Amygdala (tissue), 56 donors: ENCODE measurements around the gene LUC7L2.
"Not testable (repeated sequence)": the region's sequence is repeated elsewhere in the genome, so short reads cannot be mapped to it uniquely, and the experiment has no call there.

Source experiments
- DNase-seq, 56 donors: peaks; one replicate each; lab custom pipeline; 2025; lab: John Stamatoyannopoulos, UW

LUC7L2 gene

DNA sequence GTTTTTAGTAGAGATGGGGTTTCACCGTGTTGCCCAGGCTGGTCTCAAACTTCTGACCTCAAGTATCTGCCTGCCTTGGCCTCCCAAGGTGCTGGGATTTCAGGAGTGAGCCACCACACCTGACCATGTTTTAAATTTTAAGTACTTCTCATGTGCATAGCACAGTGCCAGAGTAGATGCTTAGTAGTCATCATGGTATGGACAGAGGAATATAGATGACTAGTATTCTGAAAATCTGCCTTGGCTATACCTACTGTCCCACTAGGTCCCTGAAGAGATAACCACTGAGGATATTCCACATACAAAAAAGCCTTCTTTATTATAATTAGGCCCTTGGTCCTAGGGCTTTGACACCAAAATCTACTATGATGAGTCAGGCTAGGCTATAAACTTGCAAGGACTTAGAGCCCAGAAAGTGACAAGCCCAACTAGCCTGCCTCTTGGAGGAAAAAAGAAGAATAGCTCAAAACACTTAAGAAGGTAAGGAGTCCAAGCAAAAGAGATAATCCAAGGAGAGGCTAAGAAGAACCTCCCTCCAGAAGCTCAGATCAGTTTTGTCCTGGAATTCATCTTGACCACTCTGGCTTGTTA lies 34.0 kb downstream of the LUC7L2 start:
- no peak for DNase-seq

DNA sequence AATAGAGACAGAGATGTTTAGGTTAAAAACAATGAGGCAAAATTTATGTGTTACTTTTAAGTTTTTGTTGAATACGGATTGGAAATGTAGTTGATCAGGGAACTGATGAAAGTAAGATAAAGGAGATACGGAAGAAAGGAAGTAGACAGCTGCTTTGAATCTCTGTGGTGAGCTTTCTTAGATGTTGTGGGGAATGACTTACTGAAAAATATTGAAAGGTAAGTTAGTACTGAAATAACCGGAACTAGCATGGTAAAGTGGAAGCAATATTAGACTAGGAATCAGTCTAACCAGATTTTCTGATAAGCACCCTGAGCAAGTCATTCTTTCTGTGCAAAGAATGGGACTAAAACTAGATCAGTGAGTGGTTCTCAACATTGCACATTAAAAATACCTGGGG lies 34.8 kb downstream of the LUC7L2 start:
- no peak for DNase-seq

DNA sequence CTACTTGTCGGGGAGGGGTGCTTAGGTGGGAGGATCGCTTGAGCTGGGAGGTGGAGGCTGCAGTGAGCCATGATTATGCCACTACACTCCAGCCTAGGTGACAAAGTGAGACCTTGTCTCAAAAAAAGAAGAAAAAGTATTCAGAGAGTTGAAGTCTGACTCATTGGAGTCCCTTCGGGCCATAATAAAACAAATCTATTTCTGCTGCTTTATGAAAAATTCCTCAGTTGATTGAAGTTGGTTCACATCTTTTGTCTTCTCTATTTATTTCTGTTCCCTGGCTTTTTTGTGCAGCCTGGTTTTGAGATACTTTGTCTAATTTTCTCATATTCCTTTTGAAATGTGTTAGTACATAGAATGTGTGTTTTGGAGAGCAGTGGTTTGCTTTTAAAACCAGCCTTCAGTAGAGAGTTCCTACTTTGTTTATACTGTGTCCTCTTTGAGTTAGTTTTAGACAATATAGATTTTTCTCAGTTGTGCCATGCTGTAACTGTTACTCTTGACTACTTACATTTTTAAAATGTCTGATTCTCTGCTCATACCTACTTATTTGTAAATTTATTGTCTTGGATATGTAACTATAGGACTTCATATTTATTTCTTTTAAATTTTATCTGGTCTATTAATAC lies 36.7 kb downstream of the LUC7L2 start:
- no peak for DNase-seq

DNA sequence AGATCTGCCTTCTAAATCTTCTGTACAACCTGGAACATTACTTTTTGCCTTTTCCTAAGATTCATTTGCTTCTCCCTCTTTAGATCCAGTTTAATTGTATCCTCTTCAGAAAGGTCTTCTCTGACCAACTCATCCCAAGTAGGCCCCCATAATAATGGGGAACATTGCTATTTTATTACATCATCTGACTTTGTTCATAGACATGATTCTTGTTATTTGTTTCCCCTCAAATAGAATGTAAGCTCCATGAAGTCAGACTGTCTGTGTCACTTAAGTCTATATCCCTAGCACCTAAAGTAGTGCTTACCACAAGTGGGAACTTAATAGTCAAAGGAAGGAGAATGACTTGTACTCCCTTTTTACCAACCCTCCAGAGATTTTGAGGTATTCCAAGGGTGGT lies 37.5 kb downstream of the LUC7L2 start:
- DNase-seq, result no peak

DNA sequence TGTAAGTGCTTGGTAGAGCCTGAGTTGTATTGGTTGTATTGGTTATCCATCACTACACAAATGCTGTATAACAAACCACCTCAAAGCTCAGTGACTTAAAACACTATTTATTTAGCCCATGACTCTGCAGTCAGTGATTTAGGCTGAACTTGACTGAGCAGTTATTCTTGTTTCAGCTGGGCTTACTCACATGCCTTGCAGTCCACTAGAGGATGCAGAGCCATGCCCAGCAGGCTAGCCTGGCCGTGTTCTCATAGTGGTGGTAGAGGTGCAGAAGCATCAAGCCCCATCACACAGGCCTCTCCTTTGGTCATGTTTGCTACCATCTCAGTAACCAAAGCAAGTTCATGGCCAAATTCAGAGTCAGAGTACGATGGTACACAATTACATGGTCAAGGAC lies 43.9 kb downstream of the LUC7L2 start:
- DNase-seq, result no peak

DNA sequence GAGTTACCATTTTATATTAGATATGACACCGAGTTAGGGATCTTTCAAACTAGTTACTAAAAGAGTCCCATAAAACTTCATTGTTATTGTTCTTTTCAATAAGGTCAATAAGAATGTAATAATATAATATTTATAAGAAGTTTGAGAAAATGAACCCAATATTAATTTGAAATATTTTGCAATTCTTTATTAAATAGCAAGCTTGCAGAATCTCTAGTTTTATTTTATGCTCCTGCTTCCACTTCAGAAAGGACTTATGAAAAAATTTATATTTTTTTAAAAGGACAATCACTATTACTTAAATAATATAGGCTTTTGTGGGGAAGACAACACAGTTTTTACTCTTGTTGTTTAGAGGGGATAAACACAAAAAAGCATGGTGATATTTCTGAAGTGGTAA lies 47.9 kb downstream of the LUC7L2 start:
- DNase-seq, result no peak

DNA sequence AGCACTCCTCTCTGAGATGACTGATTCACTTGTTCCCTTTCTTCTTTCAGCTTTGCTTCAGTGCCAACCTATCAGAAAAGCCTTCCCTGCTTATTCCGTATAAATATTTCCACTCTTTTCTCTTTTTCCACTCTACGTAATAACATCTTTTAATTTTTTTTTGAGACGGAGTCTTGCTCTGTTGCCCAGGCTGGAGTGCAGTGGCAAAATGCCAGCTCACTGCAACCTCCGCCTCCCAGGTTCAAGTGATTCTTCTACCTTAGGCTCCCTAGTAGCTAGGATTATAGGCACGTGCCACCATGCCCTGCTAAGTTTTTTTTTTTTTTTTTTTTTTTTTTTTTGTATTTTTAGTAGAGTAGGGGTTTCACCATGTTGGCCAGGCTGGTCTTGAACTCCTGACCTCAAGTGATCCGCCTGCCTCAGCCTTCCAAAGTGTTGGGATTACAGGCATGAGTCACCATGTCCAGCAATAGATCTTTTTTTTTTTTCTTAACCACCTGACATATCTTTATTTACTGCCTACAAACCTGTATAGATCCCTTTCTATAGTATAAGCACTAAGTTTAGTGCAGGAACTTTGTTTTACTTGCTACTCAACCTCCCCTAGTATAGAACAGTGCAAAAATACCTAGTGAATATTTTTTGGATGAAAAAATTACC lies 55.2 kb downstream of the LUC7L2 start:
- DNase-seq, result not testable (repeated sequence)

DNA sequence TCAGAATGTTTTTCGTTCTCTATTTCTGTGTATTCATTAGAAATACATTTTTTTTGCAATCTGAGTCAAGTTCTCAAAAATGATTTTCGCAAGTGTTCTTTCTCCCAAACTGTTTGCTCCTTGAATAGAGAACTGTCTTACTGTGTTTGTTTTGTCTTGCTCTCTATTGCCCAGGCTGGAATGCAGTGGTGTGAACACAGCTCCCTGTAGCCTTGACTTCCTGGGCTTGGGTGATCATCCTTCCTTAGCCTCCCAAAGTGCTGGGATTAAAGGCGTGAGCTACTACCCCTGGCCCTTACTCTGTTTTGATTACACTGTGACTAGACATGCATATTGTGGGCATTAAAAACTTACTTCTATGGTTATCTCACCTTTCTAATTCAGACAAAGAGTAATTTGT lies 56.7 kb downstream of the LUC7L2 start:
- DNase-seq, result no peak

DNA sequence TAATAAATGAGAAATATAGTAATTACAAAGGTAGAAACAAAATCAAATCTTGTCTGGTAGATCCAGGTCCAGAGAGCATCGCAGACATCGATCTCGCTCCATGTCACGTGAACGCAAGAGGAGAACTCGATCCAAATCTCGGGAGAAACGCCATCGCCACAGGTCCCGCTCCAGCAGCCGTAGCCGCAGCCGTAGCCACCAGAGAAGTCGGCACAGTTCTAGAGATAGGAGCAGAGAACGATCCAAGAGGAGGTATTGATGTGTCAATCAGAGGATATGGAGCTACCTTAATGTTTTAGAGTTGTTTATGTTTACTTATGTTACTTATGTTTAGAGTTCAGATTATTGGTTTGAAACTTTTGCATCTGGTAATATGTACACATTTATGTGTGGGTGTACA lies 57.8 kb downstream of the LUC7L2 start:
- no peak for DNase-seq

DNA sequence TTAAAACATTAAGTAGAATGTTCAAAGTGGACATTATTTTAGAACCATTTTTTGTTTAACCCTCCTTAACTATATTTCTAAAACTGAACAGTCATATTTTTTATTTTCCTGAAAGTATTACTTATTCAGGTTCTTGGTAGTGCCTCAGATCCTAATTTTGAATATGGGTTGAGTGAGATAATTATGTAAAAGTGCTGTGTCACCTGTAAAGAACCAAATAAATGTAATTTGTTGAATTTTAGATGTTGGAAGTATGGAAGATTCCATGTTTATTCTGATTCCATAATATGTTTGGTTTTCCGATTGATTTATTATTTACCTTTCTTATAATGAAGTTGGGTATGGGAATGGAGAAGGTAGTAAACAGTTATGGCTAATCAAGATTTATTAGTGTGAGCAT lies 61.4 kb downstream of the LUC7L2 start:
- DNase-seq, result no peak

DNA sequence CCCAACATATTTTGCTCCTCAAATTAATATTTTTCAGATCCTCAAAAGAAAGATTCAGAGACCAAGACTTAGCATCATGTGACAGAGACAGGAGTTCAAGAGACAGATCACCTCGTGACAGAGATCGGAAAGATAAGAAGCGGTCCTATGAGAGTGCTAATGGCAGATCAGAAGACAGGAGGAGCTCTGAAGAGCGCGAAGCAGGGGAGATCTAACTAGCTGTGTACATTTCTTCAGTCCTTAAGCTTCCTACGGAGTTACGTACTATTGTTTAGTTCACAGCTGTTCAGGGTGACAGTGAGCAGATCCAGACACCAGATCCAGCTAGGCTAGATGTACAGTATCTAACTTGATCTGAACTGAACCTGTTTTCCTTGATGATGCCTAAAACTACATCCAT lies 62.4 kb downstream of the LUC7L2 start:
- peak in 1 of 56 donors; percentile 9 for DNase-seq

DNA sequence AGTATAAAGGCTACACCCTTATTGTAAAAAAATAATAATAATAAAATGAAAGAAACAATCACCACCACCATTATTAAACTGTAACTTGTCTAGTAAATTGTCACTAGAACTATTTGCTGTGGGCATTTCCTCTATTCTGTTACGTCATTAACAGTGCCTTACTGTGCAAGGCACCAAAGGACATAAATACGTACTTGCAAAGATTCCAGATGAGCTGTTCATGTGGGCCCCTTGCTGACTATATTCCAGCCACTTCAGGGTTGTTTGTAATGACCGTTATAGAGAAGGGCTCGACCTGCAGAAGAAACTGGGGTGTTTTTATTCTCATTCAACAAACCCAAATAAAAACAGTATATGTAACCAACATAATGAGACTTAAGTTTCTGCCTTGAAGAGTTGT lies 63.4 kb downstream of the LUC7L2 start:
- DNase-seq, result peak in 5 of 56 donors; percentile 12 to 30 (median 24)

DNA sequence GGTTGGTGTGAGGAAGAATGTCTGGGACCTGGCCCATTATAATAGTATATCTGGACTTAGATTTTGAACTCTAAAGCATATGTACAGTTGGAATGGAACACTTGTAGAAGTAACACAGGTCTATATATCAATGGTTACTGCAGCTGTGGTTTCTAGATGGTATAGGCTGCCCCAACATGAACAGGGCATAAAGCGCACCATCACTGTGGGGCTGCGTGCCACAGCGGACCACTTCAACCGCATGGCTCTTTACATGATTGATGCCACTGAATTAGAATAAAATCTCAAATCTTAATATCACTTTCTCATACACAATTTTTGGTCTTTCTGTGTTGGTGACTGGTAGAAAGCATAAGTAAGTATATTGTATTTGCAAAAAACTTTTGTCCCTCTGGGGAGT lies 64.3 kb downstream of the LUC7L2 start:
- no peak for DNase-seq

DNA sequence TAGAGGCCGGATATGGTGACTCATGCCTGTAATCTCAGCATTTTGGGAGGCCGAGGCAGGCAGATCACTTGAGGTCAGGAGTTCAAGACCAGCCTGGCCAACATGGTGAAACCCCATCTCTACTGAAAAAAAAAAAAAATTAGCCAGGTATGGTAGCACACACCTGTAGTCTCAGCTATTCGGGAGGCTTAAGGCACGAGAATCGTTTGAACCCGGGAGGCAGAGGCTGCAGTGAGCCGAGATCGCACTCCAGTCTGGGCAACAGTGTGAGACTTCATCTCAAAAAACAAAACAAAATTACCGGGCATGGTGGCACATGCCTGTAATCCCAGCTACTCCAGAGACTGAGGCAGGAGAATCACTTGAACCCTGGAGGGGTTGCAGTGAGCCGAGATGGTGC lies 66.0 kb downstream of the LUC7L2 start:
- not testable (repeated sequence) for DNase-seq

DNA sequence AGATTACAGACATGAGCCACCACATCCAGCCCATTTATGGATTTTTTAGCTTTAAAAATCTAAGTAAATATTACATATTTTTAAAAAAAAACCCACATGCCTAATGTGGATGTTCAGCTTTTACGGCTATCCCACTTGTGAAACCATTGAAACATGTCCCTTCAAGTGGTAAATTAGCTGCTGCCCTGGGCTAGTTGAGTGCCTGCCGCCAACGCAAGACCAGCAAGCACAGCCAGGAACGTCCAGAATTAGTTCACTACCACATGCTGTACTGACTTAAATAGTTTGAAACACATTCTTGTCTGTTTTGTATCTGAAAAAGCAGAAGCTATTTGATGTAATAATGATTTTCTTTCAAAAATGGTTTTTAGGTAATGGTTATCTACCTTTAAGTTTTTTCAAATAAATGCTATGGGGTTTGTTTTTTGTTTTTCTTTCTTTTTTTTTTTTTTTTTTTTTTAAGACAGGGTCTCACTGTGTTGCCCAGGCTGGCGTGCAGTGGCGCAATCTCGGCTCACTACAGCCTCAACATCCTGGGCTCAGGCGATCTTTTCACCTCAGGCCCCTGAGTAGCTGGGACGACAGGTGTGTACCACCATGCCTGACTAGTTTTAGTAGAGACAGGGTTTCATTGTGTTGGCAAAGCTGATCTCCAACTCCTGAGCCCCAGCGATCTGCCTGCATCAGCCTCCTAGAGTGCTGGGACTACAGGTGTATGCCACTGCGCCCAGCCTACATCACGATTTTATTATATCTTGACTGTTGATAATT lies 66.7 kb downstream of the LUC7L2 start:
- DNase-seq, result peak in 4 of 56 donors; percentile 7 to 39 (median 25)

DNA sequence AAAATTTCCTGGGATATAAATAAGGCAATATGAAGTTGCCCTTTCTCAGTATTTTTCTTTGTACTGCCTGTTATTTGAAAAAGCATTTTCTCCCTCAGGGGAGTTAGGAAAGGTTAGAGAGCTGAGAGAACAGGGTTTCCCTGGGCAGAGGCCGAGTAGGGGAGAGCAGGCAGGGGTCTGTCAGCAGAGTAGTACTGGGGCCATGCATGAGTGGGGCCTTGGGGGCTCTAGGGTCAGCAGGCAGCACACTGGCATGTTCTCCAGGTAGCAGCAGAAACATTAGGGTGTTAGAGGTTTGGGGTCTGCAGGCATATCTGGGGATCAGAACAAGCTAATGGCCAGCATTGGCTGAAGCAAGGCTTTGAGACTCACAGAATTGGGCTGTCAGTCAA lies 67.3 kb downstream of the LUC7L2 start:
- no peak for DNase-seq

DNA sequence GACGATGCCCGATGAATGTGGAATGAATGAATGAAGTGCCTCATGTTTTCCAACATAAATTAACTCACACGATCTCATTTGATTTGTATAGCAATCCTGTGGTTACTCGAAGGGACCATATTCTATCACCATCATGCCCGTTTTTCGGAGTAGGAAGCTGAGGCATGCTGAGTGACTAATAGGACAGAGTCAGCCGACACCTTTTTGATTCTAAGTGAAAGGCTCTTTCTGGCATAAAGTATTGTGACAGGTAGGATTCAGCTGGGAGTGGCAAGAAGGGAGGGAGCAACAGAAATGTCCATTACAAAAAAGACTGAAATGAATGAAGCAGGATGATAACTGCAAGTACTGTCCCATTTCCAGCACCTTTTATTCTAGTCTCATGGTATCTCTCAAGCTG lies 68.1 kb downstream of the LUC7L2 start:
- no peak for DNase-seq

DNA sequence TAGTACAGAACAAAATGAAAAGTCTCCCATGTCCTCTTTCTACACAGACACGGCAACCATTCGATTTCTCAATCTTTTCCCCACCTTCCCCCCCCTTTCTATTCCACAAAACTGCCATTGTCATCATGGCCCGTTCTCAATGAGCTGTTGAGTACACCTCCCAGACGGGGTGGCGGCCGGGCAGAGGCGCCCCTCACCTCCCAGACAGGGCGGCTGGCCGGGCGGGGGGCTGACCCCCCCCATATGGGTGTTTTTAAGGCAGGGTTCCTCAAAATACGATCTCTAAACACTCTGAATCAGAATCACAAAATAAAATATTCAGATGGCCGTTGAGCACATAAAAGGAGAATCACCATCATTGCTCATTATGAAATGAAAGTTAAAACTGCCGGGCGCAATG lies 70.0 kb downstream of the LUC7L2 start:
- not testable (repeated sequence) for DNase-seq

DNA sequence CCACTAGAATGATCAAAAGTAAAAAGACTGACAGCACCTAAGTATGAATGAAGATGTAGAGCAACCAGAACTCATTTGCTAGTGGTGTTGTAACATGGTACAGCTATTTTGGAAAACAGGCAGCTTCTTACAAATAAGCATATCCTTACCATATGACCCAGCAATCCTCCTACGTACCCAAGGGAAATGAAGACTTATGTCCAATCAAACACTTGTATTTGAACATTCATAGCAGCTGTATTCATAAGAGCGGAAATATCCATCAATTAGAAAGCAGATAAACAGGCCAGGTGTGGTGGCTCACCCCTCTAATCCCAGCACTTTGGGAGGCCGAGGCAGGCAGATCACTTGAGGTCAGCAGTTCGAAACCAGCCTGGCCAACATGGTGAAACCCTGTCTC lies 70.7 kb downstream of the LUC7L2 start:
- no peak for DNase-seq

DNA sequence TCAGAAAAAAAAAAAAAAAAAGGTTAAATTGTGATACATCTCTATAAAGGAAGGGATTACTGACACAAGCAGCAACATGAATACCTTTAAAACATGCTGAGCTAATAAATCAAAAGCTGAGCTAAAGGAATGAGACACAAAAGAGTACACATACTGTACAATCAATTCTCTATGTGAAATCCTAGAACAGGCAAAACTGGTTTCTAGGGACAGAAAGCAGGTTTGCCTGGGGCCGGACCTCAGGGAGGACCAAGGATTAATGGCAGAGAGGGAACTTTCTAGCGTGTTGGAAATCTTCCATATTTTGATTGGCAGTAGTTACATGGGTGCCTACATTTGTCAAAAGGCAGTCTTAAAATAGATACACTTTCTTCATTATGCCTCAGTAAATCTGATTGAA lies 71.3 kb downstream of the LUC7L2 start:
- DNase-seq, result no peak

DNA sequence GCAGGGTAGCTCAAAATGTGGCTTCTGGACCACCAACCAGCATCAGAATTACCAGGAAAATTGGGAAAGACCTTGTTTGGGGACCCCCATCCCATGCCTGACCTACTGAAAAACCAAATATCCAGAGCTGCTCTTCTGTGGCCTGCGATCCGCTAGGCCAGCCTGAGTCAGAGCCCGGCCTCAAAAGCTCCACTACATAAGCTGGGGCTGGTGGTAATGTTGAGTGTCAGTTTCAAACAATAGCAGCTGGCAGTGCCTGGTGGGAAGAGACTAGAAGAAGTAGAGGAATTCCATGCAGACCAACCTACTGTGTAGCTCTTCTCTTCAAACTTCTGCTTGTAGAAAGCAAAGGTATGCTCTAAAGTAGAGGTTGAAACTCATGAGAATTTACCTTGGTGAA lies 71.8 kb downstream of the LUC7L2 start:
- peak in 14 of 56 donors; percentile 13 to 45 (median 29) for DNase-seq
